ENCODE data around the gene P4HA3.

P4HA3 gene

DNA sequence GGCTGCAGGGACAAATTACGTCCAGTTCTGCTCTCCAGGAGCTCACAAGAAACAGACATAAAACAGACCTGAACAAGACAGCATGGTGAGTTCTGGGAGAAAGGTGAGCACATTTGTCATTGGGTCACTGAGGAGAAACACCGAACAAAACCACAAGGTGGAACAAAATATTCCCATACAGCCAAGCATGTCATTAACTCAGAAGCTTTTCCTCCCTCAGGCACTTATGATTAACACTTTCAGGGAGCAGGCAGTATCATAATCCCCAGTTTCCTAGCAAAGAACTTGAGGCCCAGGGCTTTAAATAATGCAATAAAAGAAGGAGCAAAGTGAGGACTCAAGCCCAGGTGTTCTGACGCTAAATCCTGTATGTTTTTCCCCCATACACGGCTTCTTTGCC lies 43.0 kb downstream of the P4HA3 start:
- DNase-seq (ENCODE audit: low read depth in 2 of 3, low spot score in 1 of 3), result no peak

DNA sequence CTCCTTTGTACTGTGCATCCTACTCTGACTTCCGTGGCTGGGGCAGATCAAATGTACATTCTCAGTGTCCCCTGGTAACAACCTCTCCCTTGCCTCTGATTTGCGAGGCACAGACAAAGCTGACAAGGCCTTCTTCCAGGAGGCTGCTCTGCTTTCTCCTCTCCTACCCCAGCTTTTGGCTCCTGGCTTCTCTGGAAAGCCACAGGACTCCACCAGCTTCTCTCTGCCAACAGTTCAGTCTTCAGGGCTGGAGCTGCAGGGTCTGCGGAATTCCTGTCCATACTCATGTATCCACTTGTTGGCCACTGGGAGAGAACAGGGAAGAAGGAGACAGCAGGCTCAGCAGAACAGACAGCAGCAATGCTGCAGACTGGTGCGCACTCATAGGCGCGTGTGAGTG lies 44.4 kb downstream of the P4HA3 start:
- DNase-seq (ENCODE audit: low read depth in 2 of 3, low spot score in 1 of 3), result no peak

DNA sequence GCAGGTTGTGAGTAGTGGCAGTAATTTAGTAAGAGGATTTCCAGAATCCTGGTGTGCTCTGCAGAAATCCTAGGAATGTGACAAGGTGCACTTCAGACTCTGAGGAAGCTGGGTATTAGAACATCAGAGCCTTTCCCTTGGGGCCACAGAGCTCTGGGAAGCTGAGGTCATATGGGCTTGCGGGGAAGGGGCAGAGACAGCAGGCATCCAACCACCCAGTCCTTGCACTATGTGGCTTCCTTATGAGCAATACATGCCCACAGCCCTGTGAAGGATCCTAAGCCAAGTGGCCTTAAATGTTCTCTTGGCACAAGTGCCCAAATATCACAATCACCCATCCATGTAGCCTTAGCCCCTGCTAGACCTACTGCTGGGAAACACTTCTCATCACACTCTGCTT lies 46.2 kb downstream of the P4HA3 start:
- no peak for DNase-seq (ENCODE audit: low read depth in 2 of 3, low spot score in 1 of 3)

DNA sequence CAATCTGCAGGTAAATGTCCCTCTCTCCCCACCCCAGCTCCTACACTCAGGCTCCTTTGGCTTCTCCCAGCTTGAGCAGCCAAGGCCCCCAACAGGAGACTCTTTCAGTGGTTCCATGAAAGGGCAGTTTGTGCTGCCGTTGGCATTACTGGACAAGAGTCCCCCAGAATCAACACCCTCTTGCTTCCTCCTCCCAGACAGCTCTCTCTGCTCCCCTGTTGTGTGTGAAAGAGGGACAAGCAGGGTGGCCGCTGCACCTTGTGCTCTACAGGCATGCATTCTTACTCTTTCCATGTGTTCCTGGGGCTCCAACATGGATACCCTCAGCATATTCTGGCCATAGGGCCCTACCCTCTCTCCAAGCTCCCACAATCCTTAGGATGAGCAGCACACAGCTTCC lies 48.7 kb downstream of the P4HA3 start:
- DNase-seq (ENCODE audit: low read depth in 2 of 3, low spot score in 1 of 3), result no peak

DNA sequence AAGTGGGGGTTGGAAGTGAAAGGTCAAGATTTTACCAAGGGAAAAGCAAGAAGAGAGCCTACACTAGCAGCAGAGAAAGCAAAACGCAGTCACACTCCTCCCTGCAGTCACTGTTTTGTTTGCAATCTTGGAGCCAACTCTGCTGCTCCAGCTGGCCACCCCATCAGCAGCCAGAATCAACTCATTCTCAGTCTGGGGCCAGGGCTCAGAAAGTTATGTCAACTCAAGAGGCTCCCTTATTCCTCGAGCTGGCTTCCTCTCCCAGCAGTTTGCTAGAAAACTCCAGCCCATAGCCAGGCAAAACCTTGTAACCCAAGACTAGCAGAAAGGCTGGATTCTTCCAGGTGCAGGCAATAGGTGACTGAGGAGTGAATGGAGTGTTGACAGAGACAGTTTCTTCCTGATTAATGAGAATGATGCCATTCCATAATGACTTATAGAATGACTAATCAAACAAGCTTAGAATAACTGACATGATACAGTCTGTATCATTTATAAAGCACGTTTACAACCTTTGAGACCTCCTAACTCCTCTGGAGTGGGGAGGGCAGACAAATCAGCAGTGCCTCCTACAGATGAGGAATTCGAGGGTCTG lies 53.4 kb downstream of the P4HA3 start:
- DNase-seq (ENCODE audit: low read depth in 2 of 3, low spot score in 1 of 3), result no peak

DNA sequence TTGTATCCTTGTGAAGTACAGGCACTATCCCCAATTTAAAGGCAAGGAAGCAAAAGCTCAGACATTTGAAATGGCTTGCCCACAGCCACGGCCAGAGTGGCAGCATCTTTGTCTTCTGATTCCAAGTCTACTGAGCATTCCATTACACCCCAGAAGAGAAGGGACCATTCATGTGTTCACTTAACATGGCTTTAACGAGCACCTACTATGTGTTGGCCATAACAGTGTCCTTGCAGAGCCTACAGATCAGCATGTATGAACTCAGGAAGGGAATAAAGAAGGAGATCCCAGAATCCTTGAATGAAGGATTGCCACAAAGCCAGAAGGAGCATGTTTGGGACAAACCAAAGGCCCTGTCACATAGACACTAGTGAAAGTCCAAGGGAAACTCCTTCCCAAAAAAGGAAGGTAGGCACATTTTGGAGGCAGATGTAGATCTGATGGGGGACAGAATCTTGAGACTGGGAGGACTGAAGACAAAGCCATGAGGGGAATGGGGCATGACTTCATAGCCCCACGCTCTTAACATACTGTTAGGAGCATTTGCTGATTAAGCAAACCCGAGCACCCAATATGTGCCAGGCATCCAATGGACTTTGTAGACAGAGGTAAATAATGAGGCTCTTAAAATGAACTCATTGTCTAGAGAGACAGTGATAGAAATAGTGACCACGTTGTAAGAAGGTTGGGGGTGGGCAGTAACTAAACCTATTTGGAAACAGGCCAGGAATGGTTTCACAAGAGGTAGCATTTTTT lies 54.9 kb downstream of the P4HA3 start:
- DNase-seq (ENCODE audit: low read depth in 2 of 3, low spot score in 1 of 3), result no peak

DNA sequence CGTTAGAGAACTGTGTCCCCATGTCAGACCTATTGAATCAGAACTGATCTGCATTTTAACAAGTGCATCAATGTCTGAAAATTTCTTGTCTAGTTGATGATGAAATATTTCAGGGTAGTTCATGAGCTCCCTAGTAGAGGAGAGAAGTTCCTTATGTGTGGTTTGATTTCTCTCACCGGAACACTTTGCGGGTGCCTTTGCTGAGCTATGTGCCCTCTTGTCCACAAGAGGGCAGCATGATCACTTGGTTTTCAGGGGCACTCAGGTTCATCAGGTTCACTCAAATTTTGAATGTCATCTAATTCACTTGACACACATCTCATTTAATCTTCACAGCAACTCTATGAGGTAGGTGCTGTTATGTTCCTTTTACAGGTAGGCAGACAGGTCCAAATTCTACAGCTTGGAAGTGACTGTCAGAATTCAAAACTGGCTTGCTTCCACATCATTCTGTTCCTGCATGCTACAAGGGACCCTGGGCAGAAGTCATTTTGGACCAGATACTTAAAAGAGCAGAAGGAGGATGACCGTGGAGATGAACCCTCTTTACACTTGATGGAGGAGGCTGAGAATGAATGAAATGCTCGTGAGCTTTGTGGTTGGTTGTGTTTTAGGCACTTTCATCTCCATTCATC lies 55.6 kb downstream of the P4HA3 start:
- DNase-seq (ENCODE audit: low read depth in 2 of 3, low spot score in 1 of 3), result peak; percentile 19 to 36 (median 34)

DNA sequence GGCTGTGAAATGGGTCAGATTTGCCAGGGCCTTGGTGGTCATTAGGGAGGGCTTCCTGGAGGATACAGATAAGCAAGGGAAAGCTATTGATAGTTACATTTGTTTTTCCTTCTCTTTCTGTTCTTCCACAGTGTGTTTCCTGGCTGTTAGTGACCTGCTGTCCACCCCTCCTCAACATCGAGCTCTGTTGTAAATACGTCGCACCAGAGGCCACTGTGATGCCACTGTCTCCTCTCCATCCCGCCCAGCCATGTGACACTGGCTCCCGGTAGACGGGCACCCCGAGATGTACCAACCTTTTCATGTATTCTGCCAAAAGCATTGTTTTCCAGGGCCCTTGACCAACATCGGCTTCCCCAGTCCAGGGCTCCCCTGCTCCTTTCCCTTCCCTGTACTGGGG lies 58.1 kb downstream of the P4HA3 start:
- DNase-seq (ENCODE audit: low read depth in 2 of 3, low spot score in 1 of 3), result no peak

DNA sequence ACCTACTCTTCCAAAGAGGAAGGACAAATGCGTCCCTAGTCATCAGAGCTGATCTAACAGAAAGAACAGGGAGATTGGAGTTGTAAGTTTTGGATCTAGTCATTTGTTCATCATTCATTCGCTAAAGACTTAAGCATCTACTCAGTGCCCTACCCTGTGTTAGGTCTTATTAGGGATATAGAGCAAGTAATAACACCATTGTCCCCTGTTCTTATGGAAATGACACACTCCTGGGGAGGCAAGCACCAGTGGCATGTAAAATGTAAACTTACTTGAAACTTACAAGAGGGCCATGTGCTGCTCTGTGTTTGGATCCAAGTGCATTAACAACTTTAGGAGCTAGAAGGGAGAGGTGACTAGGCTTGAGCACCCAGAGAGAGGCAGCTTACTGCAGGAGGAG lies 61.9 kb downstream of the P4HA3 start:
- DNase-seq (ENCODE audit: low read depth in 2 of 3, low spot score in 1 of 3), result no peak

DNA sequence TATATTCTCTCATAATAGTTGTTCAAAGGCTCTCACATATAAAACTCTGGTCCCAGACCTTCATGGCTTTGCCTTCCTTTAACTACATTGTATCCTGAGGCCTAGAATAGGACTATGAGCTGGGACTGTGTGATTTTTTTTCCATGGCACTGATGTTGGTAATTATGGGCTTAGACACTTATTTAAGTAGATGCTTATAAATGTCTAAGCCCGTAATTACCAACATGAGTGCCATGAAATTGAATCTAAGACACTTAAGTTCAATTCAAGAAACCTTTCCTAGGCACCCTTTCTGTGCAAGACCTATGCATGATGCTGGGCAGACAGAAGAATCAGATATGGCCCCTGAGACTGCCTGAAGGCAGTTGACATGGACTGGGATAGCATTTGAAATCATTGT lies 63.0 kb downstream of the P4HA3 start:
- DNase-seq (ENCODE audit: low read depth in 2 of 3, low spot score in 1 of 3), result no peak

DNA sequence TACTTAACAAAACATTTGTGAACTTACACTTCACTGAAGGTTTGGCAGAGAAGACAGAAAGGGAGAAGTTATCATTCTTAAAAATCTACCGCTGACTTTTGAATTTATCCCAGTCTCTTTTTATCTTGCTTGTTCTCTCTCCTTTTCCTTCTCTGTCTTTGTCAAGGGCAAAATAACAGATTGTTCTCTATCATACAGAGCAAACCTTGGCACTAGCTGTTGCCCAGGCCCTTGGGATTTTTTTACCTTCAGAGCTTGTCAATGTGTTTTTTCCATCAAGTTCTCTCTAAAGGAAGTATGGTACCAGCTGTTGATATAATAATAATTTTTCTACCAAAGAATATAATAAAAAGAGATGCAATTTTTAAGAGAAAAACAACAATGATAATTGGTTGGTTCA lies 73.2 kb downstream of the P4HA3 start:
- no peak for DNase-seq (ENCODE audit: low read depth in 2 of 3, low spot score in 1 of 3)

DNA sequence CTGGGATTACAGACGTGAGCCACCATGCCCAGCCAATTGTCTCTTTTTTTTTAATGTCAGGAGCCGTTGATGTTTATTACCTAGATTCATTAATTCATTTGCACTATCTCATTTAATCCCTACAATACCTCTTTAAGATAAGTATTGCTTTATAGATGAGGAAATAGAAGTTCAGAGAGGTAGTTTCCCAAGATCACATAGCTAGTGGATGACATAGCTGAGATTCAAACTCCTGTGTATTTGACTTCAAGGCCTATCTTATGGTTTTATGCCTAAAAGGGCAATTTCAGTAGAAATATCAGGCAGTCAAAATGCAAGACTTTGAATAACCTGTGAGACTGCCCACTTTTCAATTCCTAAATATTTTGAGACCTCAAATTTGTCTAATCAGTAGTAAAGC lies 73.9 kb downstream of the P4HA3 start:
- DNase-seq (ENCODE audit: low read depth in 2 of 3, low spot score in 1 of 3), result no peak

DNA sequence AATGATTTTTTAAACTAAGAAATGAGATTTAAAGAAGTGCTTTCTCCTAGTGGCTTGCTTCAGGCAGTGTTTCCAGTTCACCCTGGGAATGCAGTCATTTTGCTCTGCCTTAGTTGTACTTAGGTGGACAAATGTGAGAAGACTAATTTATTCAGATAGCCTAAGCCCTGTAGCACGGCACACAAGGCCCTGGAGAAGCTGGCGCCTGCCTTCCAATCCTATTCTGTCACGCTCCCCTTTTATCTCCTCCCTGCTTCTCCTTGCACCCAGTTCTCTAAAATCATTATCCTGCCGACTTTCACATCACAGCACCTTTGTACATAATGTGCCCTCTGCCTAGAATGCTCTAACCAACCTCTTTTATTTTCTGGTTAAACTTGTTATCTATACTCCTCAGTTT lies 76.3 kb downstream of the P4HA3 start:
- no peak for DNase-seq (ENCODE audit: low read depth in 2 of 3, low spot score in 1 of 3)

DNA sequence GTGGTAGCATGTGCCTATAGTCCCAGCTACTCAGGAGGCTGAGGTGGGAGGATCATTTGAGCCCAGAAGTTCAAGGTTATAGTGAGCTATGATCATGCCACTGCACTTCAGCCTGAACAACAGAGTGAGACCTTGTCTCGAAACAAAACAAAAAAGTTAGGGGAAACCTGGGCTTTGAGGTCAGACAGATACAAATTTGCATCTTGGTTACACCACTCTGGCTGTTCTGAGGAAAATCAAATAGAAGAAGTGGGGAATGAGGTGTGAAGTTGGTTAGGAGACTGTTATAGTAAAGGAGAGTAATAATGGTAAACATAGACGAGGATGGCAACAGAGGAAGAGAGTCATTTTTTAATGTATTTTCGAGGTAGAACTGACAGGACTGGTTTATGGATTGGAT lies 77.8 kb downstream of the P4HA3 start:
- no peak for DNase-seq (ENCODE audit: low read depth in 2 of 3, low spot score in 1 of 3)

DNA sequence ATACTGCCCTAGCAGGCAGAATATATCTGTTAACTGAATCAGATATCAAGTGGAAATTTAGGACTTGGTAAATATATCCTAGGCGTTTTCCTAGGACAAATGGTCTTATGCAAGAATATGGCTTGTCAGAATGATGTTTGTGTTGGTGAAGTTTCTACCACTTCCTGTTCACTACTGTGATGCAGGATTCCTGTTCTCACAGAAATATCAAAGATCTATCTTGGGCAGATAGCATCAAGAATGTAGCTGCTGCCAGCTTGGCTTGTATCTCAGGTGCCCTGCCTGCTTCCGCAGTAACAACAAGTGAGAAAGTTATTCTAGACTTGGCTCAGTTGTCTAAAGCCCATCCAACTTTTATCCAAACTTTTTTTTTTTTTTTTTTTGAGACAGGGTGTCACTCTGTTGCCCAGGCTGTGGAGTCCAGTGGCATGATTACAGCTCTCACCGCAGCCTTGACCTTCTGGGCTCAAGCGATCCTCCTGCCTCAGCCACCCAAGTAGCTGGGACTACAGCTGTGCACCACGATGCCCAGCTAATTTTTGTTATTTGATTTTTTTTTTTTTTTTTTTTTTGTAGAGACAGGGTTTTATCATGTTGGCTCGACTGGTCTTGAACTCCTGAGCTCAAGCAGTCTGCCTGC lies 79.0 kb downstream of the P4HA3 start:
- no peak for DNase-seq (ENCODE audit: low read depth in 2 of 3, low spot score in 1 of 3)

DNA sequence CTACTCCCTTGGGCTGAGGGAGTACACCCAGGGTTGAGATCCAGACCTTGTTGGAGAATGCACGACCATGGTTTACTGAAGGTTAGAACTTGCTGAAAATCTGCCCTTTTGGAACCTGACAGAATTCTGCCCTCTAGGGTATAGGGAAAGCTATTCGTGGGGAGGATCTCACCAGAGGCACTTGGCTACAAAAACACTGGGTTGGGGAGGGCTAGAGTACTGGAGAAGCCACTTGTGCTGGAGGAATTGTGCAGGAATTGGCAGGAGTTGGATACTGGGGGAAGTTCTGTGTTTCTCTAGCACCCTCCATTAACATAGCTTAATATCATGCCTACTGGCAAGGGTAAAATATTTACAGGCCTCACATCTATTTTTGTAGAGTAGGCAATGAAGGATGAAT lies 84.5 kb downstream of the P4HA3 start:
- DNase-seq (ENCODE audit: low read depth in 2 of 3, low spot score in 1 of 3), result no peak

DNA sequence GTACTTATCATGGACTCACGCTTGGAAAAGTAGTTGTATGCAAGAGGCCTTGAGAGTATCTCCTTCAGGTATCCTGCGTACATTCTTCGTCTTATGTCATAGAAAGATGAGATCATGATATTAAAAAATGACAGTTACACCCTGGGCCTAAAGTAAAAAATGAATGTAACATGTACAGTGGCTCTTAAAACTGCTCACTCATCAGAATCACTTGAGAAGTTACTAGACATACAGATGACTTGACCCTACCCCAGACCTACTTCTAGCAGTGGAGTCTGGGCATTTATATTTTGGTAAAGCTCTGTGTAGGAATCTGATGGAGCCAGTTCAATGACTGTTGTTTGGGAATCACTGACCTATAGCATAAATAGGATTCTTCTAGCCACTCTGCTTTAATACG lies 85.9 kb downstream of the P4HA3 start:
- no peak for DNase-seq (ENCODE audit: low read depth in 2 of 3, low spot score in 1 of 3)

DNA sequence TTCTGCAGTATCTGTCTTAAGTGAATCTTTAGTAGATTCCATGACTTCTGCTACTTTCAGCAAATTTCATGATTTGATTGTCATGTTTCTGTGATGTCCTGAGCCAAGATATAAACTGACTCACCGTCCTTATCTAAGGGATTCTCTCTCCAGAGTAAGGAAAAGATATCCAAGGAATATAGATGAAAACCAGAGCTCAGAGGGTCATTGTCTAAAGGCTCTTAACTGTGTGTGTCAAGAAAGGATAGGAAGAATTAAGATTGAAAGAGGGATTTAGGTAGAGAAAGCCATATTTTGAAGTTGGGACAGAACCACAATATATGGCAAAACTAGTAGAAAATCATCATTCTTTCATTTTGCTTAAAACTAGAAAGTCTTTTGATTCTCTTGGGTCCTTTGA lies 89.6 kb downstream of the P4HA3 start:
- DNase-seq (ENCODE audit: low read depth in 2 of 3, low spot score in 1 of 3), result no peak

DNA sequence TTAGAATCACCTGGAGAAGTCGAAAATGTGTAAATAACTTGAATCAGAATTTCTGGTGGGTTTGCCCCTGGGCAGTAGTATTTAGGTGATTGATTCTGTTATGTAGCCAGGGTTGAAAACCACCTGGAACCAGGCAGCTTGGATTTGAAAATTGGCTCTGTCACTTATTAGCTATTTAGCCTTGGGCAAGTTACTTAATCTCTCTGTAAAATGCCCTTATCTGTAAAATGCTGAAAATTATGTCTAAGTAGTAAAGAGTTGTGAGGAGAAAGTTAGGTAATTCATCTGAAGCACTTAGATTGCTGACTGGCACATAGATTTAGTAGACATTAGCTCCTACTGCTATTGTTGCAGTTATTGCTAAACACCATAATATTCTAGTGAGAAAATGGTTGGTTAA lies 91.1 kb downstream of the P4HA3 start:
- no peak for DNase-seq (ENCODE audit: low read depth in 2 of 3, low spot score in 1 of 3)

Data from stimulated activated CD4-positive, alpha-beta T cell treated with anti-CD3 and anti-CD28 coated beads, Interleukin-12 subunit alpha, Interleukin-12 subunit beta, amount 100 ng/mL, for 48 hours (primary cell).